AG04450 (cell line): ENCODE results near the gene LEUTX. TPM values are rescaled to one million over a fixed set of nuclear protein-coding genes. Genes with fewer than 3 reads are reported as not detected.

ENCODE experiments used
- CTCF ChIA-PET: fragments of 300-600, 350-600 bp; formaldehyde crosslinking; extraction: SDS; loops from one replicate; lab custom pipeline; 2022; ENCODE audit warnings: antibody characterized with exemption, inconsistent platforms; lab: Charles Lee
- POLR2A ChIA-PET: fragments of 350-600 bp; formaldehyde crosslinking; extraction: SDS; loops from one replicate; lab custom pipeline; 2021; ENCODE audit warnings: antibody characterized with exemption, inconsistent platforms; lab: Yijun Ruan, JAX
- DNase-seq: peaks from one replicate; pipeline ENCODE4 v3.0.0-alpha.2; 2011; ENCODE audit warnings: low read depth, low spot score
- H3K27ac ChIP-seq: one replicate; pipeline ENCODE4 v1.5.1; 2012; ENCODE audit warnings: low read depth, low read length, control low read depth
- H3K27me3 ChIP-seq: one replicate; pipeline ENCODE4 v1.6.0; 2012; ENCODE audit warnings: low read length; ENCODE audit not compliant: control insufficient read depth, insufficient read depth
- H3K4me3 ChIP-seq: 2 replicates; pipeline ENCODE4 v1.5.1; 2011; ENCODE audit warnings: mild to moderate bottlenecking, low read depth, low read length, control low read depth
- H3K9me3 ChIP-seq: 2 replicates; pipeline ENCODE4 v1.5.1; 2012; ENCODE audit warnings: low read length; ENCODE audit not compliant: control insufficient read depth, insufficient read depth
- polyA plus RNA-seq: library from polyadenylated mRNA; depleted of rRNA; stranded (reverse); fragments of >200 nt; gene quantifications from 2 replicates; pipeline ENCODE4 v1.2.3, GENCODE V29; 2011
- TF ChIP-seq, protein P1 (sequence below): IDR thresholded peaks from 2 replicates; pipeline ENCODE4 v1.5.1; 2011; ENCODE audit warnings: low read depth, low read length, control low read depth, inconsistent platforms

The LEUTX gene
- polyA plus RNA-seq, 1 experiment = not detected

DNA sequence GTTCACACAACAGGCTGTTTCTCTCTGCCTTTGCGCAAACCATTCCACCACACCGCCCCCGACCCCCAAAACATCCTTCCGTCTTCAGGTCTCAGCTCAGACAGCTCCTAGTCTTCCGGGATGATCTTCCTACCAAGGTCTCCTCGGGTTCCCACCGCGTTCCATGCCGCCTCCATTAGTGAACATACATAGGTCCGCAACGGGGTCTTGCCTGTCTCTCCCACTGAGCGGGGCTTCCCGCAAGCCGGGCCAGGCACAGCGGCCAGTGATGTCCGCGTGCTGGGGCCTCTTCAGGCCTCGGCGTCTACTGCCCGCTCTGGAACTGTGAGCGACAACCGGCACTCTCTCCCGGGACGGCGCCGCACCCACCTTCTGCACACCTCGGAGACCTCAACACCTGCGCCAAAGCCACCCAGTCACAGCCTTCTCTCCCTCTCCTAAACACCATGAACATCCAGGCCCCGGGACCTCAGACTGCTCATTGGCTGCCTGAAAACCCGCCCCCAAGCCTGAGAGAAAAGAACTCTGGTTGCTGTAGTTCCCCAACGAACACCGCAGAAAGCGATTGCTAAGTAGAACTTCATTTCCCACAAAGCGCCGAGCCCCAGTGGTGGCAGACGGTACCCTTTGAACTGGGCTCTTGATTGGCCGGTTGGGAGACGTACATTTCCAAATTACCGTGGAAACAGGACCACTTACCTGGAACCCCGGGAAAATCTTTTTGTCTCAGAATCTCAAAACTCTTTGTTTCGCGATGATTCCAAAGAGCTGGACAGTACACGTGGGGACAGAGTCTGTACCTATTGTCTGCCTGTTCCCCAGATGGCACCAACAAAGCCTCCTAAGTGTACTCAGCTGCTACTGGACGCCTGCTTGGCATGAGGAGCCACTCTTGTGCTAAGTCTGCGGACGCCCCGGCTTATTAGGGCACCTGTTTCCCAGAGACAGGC lies 45.8 kb downstream of the LEUTX start:
- TF ChIP-seq, protein P1, sequence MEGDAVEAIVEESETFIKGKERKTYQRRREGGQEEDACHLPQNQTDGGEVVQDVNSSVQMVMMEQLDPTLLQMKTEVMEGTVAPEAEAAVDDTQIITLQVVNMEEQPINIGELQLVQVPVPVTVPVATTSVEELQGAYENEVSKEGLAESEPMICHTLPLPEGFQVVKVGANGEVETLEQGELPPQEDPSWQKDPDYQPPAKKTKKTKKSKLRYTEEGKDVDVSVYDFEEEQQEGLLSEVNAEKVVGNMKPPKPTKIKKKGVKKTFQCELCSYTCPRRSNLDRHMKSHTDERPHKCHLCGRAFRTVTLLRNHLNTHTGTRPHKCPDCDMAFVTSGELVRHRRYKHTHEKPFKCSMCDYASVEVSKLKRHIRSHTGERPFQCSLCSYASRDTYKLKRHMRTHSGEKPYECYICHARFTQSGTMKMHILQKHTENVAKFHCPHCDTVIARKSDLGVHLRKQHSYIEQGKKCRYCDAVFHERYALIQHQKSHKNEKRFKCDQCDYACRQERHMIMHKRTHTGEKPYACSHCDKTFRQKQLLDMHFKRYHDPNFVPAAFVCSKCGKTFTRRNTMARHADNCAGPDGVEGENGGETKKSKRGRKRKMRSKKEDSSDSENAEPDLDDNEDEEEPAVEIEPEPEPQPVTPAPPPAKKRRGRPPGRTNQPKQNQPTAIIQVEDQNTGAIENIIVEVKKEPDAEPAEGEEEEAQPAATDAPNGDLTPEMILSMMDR = no peak
- Histone ChIP-seq H3K27ac (peak overlapping the region; percentile 21), H3K27me3 (no peaks in the 10 kb centered on the region), H3K4me3 (peak overlapping the region; percentile 82), H3K9me3 (no peaks in the 10 kb centered on the region; the same call in 1 of the 2 replicates)
- POLR2A ChIA-PET = interaction anchor here (2.2 kb wide), 1 partner anchor 9 kb away, joined by 7 read pairs; the partner anchor contains the start of gene DYRK1B
- peak; percentile 72 for DNase-seq
- CTCF ChIA-PET = interaction anchor here (0.8 to 3.4 kb wide), 4 partner anchors 18 to 146 kb away, joined by 3 to 10 read pairs (median 3); no protein-coding TSS in a partner anchor

DNA sequence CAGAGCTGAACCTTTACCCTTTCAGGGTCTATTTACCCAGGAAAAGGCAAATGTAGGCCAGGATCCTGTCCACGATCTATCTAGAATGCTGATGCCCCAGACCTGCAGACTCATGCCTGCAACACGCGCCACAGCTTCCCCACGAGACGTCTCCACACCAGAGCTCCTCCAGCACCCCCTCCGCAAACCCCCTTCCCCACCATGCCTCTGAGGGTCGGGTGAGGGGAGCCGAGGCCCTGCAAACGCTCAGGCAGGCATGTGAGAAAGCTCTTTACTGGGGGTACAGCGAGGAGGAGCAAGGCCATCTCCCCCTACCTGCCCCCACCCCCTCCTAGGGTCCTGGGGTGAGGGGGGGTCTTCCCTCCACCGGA lies 46.4 kb downstream of the LEUTX start:
- no peak overlapping the region for H3K27ac ChIP-seq
- no peaks in the 10 kb centered on the region; the same call in 1 of the 2 replicates for H3K9me3 ChIP-seq
- no peaks in the 10 kb centered on the region for H3K27me3 ChIP-seq
- TF ChIP-seq, protein P1 = no peak
- no peak for DNase-seq
- no peak overlapping the region for H3K4me3 ChIP-seq
- ChIA-PET CTCF (interaction anchor here (0.8 to 3.4 kb wide), 4 partner anchors 17 to 145 kb away, joined by 3 to 10 read pairs (median 3); no protein-coding TSS in a partner anchor), POLR2A (interaction anchor here (0.5 to 2.2 kb wide), 2 partner anchors 8 to 325 kb away, joined by 5 to 7 read pairs; partner anchors contain the start of gene DYRK1B)

DNA sequence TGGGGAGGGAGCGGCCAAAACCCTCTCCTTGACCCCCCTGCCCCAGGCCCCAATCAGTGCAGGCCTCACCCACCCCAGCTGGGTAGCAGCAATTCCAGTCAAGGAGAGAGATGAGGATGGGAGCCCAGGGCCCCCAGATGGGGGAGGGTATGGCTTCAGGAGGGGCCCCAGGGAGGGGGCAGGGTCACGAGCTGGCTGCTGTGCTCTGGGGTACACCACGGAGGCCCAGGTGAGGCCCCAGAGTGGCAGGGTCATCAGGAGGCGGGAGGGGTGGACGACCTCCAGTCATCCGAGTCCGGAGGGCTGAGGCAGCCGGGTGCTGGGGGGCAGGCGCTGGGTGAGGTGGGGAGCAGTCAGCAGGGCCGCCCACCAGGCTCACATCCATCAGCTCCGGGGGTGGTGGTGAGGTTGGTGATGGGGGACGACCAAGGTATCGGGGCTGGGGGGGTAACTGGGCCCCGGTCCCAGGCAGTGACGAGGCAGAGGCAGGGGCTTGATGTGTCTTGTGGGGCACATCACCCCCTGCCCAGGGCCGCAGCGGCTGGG lies 47.0 kb downstream of the LEUTX start:
- TF ChIP-seq, protein P1 = no peak
- Histone ChIP-seq H3K27me3 (no peaks in the 10 kb centered on the region), H3K27ac (no peak overlapping the region), H3K4me3 (no peak overlapping the region), H3K9me3 (no peaks in the 10 kb centered on the region; the same call in 1 of the 2 replicates)
- no peak for DNase-seq
- ChIA-PET POLR2A (interaction anchor here (0.5 to 2.2 kb wide), 2 partner anchors 8 to 326 kb away, joined by 5 to 7 read pairs; partner anchors contain the start of gene DYRK1B), CTCF (interaction anchor here (0.8 to 3.4 kb wide), 3 partner anchors 17 to 33 kb away, joined by 3 to 10 read pairs (median 3); no protein-coding TSS in a partner anchor)

- ChIA-PET CTCF (interaction anchor here (0.8 to 3.4 kb wide), 2 partner anchors 18 to 34 kb away, joined by 4 to 10 read pairs; no protein-coding TSS in a partner anchor), POLR2A (no interaction called here)
- Histone ChIP-seq H3K27me3 (no peaks in the 10 kb centered on the region), H3K4me3 (no peak overlapping the region), H3K27ac (no peak overlapping the region), H3K9me3 (no peaks in the 10 kb centered on the region; the same call in 1 of the 2 replicates)
- no peak for DNase-seq
- TF ChIP-seq, protein P1 = no peak
Measured at GRCh38 chr19:39826311-39826945, 47.8 kb downstream of the LEUTX start.
